ENCODE data around the gene EPS8L3. TPM values are rescaled to one million over a fixed set of nuclear protein-coding genes. Genes with fewer than 3 reads are reported as not detected.

The EPS8L3 gene
- total RNA-seq, 1 donor, result not detected

DNA sequence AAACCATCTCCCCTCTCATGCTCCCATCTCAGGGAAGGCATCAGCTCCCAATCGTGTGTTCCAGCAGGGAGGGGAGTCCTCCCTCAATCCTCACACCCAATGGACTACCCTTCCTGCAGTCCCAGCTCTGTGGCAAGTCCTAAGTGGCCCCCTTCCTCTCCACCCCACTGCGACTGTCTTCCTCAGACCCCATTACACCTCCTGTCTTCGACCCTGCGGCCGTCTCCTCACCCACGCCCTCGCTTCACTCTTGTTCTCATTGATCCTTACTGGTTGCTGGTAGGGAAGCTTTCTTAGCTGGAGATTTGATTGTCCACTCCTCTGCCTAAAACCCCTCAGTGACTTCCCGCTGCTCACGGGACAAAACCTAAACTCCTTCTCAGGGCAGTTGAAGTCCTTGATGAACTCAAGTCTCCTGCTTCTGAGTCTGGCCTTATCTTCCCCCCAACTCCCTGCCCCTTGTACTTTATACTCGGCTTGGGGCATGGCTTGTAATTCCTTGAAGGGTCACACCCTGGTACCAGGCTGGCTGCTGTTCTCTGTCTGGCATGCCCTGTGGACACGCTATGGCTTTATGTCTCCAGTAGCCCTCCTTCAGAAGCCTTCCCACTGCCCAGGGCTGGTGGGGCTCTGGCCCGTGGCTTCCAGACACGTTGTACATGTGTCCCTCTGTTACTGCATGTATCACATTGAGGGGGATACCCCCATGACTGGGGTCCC, 2.3 kb upstream of the EPS8L3 start:
- DNase-seq (ENCODE audit: low read depth), result no peak
- TF ChIP-seq, protein P1, sequence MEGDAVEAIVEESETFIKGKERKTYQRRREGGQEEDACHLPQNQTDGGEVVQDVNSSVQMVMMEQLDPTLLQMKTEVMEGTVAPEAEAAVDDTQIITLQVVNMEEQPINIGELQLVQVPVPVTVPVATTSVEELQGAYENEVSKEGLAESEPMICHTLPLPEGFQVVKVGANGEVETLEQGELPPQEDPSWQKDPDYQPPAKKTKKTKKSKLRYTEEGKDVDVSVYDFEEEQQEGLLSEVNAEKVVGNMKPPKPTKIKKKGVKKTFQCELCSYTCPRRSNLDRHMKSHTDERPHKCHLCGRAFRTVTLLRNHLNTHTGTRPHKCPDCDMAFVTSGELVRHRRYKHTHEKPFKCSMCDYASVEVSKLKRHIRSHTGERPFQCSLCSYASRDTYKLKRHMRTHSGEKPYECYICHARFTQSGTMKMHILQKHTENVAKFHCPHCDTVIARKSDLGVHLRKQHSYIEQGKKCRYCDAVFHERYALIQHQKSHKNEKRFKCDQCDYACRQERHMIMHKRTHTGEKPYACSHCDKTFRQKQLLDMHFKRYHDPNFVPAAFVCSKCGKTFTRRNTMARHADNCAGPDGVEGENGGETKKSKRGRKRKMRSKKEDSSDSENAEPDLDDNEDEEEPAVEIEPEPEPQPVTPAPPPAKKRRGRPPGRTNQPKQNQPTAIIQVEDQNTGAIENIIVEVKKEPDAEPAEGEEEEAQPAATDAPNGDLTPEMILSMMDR (IDR thresholded peaks at IDR 0.05; ENCODE audit: insufficient read depth, low read length), result no peak
- H3K4me3 ChIP-seq (ENCODE audit: low read depth, low read length), result no peak overlapping the region

- H3K4me3 ChIP-seq (ENCODE audit: low read depth, low read length), result no peak overlapping the region
- TF ChIP-seq, protein P1 (IDR thresholded peaks at IDR 0.05; ENCODE audit: insufficient read depth, low read length), result no peak
- DNase-seq (ENCODE audit: low read depth), result no peak
Observed at GRCh38 chr1:109765483-109765815, 1.7 kb upstream of the EPS8L3 start.

DNA sequence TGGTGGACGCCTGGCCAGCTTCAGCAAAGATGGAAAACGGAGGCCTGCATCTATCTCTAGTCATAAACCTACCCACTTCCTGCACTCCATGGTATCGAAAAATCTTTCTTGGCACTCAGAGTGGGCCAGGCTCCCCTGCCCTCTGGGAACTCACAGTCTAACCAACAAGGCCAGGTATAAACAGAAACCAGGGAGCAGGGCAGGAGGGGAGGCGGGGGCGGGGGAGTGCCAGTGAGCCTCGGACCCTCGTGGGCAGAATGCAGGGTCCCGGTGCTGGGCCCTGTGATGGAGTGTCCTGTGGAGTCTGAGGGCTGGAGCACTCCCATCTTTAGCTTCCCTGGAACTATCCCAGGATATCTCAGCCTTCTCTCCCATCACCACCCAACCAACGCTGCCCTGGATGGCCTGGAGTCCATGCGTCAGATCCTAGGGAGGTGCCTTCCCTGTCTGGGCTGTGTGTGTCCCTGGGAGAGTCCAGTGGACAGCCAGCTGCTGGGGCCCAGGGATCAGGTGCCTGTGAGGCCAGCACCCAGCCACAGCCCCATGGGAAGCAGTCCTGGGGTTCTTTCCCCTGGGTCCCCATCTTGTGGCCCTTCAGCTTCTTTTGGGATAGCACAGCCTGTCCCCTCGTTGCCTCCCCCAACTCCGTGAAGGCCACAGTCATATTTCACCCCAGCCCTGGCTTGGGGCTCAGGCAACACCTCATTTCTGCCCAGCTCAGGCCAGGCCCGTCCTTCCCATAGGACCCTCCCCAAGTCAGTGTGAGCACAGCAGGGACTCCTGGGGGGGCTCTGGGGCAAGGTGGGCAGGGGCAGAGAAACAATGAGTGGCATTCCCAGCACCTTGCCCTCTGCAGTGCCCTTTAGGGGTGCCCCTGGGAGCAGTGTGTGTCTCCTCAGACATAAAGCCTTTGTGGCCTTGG, 1.1 kb upstream of the EPS8L3 start:
- no peak for DNase-seq (ENCODE audit: low read depth)
- H3K4me3 ChIP-seq (ENCODE audit: low read depth, low read length), result no peak overlapping the region
- TF ChIP-seq, protein P1 (IDR thresholded peaks at IDR 0.05; ENCODE audit: insufficient read depth, low read length), result no peak

- H3K4me3 ChIP-seq (ENCODE audit: low read depth, low read length), result no peak overlapping the region
- TF ChIP-seq, protein P1 (IDR thresholded peaks at IDR 0.05; ENCODE audit: insufficient read depth, low read length), result no peak
- peak; percentile 68 for DNase-seq (ENCODE audit: low read depth)
Observed at GRCh38 chr1:109762821-109763645, 690 bp downstream of the EPS8L3 start.

GRCh38 chr1:109762039-109762585, 1.6 kb downstream of the EPS8L3 start:
- TF ChIP-seq, protein P1 (IDR thresholded peaks at IDR 0.05; ENCODE audit: insufficient read depth, low read length), result no peak
- DNase-seq (ENCODE audit: low read depth), result no peak
- H3K4me3 ChIP-seq (ENCODE audit: low read depth, low read length), result no peak overlapping the region

Data from fibroblast of the aortic adventitia (primary cell).